NCI-H146 (cell line): ENCODE measurements around the gene BARX1.
"Not testable (repeated sequence)": the region's sequence is repeated elsewhere in the genome, so short reads cannot be mapped to it uniquely, and the experiment has no call there.

Experiments used
- DNase-seq: peaks from one replicate; lab custom pipeline; 2025; lab: John Stamatoyannopoulos, UW

The BARX1 gene

GRCh38 chr9:93965830-93966577 lies 10.8 kb upstream of the BARX1 start:
- no peak for DNase-seq

- DNase-seq: no peak
These were observed 9.5 kb upstream of the BARX1 start for GRCh38 chr9:93964685-93965084.

GRCh38 chr9:93963969-93964368 lies 8.8 kb upstream of the BARX1 start:
- DNase-seq: peak; percentile 18

- DNase-seq: not testable (repeated sequence)
These were observed 8.3 kb upstream of the BARX1 start for GRCh38 chr9:93963489-93963888.

GRCh38 chr9:93962561-93963440 lies 7.6 kb upstream of the BARX1 start:
- DNase-seq: peak; percentile 73

GRCh38 chr9:93962017-93962416 lies 6.9 kb upstream of the BARX1 start:
- no peak for DNase-seq

- no peak for DNase-seq
These were observed 6.1 kb upstream of the BARX1 start for GRCh38 chr9:93960971-93961841.

- DNase-seq: no peak
These were observed 5.2 kb upstream of the BARX1 start for GRCh38 chr9:93960221-93960970.

GRCh38 chr9:93959739-93960154 lies 4.6 kb upstream of the BARX1 start:
- DNase-seq: no peak

- DNase-seq: no peak
These were observed 3.9 kb upstream of the BARX1 start for GRCh38 chr9:93958819-93959682.

- DNase-seq: no peak
These were observed 3.1 kb upstream of the BARX1 start for GRCh38 chr9:93958121-93958818.

- DNase-seq: no peak
These were observed 1.0 kb upstream of the BARX1 start for GRCh38 chr9:93955981-93956784.

GRCh38 chr9:93954434-93955061 lies 607 bp downstream of the BARX1 start:
- DNase-seq: peak; percentile 46

GRCh38 chr9:93953496-93954433 lies 1.4 kb downstream of the BARX1 start:
- DNase-seq: no peak

- no peak for DNase-seq
These were observed 2.2 kb downstream of the BARX1 start for GRCh38 chr9:93952784-93953495.

- no peak for DNase-seq
These were observed 2.9 kb downstream of the BARX1 start for GRCh38 chr9:93952119-93952783.
